ENCODE measurements around the gene SEL1L3.
"Not testable (repeated sequence)": the region's sequence is repeated elsewhere in the genome, so short reads cannot be mapped to it uniquely, and the experiment has no call there.

Gene SEL1L3

DNA sequence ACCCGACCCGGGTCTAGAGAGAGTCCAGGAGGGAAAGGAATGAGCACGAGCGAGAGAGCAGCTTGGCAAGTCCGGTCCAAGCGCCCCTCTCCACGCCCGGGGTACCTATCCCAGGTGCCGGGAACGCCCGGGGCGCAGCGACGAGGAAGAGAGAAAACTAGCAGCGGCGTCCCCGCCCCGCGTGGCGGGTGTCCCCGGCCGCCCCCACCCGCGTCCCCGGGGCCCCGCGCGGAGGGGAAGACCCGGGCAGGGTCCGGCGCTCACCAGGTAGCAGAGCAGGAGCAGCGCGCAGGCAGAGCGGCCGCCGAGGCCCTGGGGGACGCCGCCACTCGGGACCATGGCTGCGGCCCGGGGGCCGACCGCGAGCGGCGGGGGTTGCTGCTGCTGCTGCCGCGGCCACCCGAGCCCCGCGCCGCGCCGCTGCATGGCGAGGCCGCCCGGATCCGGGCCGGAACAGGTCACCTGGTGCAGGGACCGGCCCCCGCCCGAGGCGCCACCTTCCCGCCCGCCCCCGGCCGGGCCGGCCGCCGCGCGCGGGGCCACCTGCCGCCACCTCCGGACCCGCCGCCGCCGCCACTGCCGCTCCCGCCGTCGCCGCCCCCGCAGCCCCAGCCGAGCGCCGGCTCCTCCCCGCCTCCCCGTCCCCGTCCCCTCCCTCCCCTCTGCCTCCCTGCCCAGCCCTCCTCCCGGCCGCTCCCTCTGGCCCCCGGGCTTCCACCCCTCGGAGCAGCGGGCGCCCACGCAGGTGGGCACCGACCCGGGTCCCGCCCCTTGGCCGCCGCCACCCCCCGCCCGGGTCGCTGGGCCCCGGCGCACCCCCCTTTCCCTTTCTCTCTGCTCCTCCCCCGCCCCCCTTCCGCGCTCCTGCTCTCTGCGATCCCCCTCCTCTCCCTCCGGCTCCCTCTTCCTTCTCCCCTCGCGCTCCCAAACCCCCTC lies at the start of gene SEL1L3:
TSS of gene SEL1L3 (minus strand) at position 578 of the 936 bp plus-strand sequence. CDS start at position 426, 152 bp downstream.
- DNase-seq: peak; percentile 63

DNA sequence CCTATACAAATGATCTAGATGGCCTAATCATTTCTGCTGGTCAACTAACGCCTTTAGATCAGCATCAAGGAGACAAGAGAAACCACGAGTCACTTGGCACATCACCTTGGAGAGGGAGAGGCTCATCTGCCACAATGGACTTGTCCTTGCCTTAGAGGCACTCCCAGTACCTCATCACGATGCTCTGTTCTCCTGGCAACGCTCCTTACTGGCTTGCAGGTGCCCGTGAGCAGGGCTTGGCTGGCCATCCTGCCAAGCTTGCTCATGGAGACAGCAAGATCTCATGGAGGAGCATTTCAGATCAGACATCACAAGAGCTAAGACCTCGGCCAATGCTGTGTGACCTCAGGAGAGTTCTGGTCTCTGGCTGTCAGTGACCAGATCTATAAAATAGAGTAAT lies 48.6 kb upstream of the SEL1L3 start:
- no peak for DNase-seq

DNA sequence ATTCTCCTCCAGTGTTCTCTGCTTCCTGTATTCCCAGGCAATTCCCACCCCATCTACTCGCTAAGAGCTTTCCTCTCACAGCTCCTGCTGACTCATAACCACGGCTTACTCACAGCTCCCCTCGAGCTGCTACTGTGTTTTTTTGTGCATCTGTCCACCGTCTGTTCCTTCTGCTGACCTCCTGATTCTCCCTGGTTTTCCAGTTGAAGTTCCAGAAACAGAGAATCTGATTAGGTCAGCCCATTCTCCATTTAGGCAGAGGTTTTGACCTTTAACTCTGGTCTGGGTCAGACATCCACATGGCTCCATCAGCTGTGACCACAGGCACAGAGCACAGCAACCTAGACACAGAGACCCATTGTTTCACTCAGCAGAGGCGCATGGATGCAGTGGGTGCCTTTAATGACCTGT lies 45.7 kb upstream of the SEL1L3 start:
- DNase-seq: no peak

DNA sequence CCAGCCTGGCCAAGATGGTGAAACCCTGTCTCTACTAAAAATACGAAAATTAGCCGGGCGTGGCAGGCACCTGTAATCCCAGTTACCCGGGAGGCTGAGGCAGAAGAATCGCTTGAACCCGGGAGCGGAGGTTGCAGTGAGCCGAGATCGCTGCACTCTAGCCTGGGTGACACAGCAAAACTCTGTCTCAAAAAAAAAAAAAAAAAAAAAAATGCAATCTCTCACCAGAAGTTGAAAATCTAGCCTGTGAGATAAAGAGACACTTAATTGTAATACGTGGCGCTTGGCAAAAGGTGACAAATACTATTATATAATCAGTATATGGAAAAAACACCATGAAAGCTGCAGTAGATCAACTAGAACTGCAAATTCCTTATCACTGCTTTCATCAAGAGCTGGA lies 43.3 kb upstream of the SEL1L3 start:
- DNase-seq: not testable (repeated sequence)

DNA sequence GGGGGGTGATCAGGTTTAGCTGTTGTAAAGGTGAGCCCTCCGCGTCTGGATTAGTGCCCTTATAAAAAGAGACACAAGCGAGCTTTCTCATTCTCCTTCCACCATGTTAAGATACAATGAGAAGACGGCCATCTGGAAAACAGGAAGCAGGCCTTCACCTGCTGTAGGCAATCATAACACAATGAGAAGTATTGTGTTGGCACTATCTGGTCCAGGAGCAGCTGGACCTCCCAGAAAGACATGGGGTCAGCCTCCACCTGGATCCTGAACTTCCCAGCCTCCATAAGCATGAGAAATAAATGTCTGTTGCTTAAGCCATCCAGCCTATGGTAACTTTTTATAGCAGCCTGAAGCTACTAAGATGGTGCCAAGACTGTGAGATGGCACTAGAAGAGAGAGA lies 42.6 kb upstream of the SEL1L3 start:
- no peak for DNase-seq

DNA sequence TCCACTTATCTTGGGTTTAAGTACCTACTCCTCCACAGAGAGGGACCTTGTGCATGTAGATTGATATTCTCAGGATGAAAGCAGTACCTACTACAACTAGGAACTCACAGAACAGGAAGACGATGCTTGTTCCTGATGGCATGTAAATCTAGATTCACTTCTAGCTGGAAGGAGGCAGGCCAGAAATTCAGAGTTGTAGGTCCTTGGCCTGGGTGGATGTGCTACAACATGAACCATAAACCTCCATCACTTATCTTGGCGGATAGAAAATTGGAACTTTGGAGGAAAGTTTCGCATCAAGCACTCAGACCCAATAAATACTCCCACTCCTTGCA lies 41.9 kb upstream of the SEL1L3 start:
- no peak for DNase-seq

DNA sequence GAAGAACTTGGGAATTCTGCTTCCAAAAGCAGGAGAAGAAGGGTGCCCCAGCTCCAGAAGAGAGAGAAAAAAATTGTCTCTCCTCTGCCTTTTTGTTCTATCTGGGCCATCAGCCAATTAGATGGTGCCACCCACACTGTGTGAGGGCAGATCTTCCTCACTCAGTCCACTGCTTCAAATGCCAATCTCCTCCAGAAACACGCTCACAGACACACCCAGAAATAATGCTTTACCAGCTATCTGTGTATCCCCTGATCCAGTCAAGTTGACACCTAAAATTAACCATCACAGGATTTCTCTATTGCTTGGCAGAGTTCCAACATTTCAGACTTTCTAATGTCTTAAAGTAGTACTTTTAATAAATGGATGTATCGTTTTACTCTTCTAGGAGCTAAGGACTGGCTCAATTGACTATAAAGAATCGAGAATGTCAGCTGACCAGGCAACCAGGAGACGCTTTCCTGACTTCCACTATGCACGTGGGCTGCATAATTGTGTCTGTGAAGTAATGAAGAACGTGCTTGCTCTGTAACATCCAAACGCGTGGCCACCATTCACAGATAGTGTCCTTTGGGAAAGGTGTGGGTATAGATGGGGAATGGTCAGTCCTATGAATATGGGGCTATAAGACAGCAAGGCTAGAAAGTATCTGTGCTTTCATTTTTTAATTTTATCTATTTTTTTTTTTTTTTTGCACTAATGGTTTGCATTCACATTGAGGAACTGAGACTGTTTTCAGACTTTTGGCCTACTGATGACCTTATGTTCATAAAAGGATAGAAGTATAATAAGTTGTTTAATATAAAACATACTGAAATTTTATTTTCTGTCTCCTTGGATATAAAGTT lies 41.3 kb upstream of the SEL1L3 start:
- DNase-seq: no peak

DNA sequence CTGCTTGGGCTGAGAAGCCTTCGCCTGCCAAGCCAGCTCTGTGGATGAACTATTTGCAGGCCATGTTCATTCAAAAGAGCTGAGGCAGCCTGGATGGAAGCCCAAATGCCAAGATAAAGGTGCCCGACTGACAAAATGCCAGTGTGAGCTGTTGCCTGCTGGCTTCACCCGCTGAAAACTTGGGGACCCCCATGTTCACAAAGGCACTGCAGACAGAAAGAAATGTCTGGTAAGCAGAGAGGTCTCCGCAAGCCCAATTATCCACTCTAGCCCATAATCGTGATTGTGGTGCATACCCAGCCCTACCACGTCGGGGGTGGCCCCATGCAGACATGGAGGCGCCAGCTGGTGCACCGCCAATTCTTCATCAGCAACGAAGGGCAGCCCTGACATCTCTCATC lies 38.2 kb upstream of the SEL1L3 start:
- DNase-seq: no peak

DNA sequence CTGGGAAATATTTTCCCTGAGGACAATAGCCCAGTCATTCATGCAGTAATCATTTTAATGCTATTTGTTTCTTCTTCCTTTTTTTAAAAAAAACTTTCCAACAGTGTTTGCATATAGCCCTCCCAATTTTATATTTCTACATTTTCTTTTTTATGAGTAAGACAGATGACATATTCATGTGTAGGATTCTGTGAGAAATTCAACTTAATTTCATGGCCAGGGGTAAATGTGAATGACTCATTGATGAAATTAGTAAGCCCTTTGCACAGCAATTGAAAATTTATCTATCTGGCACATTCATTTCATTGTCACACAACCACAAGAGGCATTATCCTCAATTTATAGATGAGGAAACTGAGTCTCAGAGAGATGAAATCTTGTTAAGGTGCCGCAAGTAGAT lies 37.5 kb upstream of the SEL1L3 start:
- no peak for DNase-seq

DNA sequence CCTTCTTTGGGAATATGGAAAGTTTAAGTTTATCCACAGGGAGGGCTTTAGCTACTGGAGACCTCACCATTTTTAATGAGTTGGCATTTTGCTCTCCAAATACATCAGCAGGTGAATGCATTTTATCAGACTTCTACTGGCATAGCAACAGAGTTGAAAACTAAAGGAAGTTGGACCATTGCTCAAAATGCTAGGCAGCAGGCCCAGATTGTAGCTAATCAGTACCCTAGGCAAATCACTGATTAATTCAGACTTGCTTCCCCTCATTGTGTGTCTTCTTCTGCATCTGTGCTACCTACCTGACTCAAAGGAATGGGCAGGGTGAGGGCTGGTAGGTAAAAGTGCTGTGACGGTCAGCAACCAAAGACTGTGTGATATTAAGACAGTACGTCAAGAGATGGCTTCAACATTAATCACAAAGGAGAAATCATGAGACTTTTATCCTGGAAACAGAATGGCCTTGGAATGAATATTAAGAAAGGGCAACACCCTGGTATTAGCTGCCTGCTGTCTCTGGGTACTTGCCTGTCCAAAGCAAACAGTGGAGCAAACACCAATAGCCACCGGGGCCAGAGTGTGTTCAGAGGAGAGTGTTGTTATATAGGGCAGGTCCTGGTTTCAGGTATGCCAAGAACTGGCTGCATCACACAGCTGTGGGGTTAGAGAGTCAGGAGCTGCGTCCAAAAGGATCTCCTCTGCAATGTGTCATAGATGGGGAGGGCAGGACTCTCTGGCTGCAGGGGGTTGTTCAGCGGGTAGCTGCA lies 34.2 kb upstream of the SEL1L3 start:
- DNase-seq: no peak

DNA sequence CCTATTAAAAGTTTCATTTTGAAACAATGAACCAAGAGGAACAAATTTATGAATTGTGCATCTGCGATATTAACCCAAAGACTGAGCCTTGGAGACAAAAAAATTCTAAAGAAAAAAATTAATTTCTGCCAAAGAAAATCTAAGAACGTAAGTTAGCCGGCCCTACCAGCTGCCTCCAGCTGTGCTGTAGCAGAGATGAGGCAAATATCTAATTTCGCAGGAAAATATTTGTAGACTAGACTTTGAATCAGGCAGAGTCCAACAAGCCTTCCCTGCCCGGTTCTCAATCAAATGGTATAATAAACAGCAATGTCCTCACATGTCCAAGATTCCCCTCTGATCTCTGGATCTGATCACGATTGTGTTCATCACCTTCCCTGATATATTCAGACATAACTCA lies 30.0 kb upstream of the SEL1L3 start:
- no peak for DNase-seq

DNA sequence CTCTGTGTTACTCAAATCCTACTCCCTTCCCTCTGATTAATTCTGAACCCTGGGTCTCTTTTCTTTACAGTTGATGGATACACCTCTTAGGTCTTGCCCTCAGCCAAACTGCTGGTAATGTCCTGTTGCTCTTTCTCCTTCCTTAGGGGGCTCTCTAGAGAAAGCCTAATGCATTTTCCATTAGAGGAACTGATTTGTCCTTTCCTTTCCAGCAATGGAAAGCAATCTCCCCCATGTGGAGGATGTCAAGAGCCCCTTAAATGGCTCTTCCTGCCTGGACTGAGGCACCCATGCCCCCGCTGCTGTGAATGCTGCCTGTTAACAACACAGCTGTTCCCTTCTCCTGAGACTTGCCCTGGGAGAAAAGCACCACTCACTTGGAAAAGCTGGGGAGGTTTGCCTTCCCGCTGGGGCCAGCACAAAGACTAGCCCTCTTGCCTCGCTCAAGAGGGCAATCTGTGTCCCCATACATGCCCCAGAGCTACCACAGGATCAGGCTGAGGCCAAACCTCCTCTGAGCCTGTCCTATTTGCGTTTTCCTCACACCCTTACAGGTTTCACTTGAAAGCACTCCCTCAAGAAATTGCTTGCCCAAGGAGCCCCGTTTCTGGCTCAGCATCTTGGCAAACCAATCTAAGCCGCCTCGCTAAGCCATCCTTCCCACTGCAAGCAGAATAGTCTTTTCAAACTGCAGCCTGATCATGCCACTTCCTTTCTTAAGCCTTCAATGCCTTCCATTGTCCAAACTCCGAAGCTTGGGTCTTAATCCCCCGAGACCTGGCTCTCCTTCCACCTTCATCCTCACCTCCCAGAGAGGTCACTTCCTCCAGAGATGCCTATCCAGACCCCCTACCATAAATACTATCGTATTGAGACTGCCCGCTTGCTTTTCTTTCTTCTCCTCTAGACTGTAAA lies 28.0 kb upstream of the SEL1L3 start:
- DNase-seq: no peak

DNA sequence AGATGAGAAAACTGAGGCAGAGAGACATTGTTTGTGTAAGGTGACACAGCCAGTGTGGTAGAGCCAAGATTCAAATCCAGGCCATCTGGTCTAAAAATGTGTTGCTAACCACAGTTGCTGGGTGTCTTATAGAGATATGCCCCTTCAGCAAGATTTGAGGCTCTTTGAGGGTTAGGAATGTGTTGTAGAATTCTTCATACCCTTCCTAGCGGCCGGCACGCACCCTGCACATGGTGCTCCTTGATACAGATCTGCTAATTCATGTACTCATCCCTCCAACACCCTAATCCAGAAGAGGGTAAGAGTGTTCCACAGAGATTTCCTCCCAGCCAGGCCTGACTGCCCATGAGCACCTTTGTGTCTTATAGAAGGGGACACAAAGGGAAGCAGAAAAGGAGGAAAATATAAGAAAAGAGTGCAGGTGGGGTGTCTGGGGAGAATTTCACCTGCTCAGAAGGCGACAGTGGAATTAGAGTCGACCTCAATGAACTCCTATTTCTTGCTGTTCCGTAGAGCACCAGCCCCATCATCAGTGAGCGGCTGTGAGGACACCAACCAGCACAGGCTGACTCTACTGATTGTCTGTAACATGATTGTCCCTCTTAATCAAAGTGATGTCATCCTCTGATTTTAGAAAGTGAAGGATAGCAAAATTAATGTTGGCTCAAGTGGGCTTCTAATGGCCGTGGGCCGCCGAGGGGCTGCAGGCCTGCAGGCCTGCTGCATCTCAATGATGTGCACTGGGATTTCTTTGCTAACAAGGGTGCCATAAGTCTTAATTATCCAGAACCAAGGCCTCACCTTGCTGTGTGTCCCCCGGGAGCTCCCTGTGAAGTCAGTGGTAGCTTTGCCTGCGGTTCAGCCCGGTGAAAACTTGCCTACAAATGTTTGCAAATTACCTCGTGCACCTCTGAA lies 27.1 kb upstream of the SEL1L3 start:
- no peak for DNase-seq

DNA sequence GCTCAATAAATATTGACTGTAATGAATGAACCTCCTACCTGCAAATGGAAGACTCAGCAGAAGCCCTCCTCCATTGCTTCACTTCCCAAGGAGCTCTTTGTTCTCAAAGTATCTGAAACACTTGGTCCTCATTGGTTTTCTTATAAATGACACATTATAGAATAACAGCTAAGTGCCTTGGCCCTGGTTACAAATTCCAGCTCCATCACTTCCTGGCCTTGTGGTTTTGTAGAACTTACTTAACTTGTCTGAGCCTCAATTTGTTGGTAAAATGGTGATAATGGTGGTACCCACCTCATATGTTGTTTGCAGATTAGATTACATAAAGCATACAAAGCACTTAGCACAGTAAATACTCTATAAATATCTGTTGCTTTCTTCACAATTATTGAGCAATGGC lies 26.0 kb upstream of the SEL1L3 start:
- DNase-seq: no peak

DNA sequence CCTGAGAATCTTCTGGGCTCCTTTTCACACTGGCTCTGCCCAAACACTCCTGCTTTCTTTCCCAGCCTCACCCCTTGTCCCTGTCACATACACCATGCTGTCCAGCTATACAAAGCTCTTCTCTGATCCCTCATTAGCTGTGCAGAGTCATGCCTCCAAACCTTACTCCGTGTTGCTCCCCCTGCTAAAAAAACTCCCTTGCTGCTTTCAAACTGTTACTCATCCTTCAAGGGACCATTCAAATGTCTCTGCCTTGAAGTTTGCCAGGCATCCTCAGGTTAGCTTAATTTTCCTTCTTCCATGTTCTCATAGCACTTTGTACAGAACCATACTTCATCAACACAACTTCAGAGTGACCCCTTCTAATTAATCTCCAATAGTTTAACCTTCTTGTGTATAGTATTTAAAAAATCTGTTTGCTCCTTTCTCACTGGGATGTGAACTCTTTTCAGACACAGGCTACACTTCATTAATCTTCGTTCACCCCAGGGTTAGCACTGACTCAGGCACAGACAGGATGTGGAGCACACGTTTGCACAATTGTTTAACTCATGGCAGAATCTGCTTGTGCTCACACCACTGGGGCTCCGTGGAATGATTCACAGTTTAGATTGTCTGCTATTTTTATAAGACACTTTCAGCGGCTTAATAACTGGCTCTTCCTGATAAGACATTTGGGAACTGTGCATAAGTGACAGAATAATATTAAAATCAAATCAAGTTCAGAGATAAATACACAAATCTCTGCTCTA lies 21.4 kb upstream of the SEL1L3 start:
- DNase-seq: no peak

DNA sequence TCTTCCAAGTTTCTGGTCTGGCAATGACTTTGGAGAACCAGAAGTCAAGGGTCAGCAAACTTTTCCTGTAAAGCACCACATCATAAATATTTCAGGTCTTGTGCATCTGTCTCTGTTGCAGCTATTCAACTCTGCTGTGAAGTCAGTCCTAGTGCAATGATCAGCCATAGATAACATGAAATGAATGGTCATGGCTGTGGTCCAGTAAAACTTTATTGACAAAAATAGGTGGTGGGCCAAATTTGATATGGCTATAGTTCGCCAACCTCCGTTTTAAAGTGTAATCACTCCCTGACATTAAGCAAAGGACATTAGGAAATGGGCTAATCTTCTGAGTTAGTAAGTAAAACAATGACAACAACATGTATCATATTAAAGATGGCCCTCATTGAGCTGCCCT lies 20.8 kb upstream of the SEL1L3 start:
- DNase-seq: no peak

DNA sequence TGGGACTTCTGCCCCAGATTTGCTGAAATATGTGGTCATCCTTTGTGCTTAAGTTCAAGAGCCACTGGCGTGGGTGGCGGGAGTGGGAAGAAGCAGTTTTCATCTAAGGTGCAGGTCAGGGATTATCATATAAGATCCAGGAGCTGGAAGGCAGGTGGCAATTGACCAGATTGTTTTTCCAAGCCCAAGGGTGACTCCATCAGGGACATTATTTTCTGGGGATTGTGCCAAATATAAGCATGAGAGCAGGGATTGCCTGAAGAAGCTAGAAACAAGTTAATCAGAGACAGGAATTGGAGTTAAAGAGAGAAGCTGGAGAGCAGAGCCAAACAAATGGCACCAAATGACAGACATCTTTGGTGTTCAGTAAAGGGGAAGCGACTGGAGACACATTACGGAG lies 19.4 kb upstream of the SEL1L3 start:
- DNase-seq: no peak

DNA sequence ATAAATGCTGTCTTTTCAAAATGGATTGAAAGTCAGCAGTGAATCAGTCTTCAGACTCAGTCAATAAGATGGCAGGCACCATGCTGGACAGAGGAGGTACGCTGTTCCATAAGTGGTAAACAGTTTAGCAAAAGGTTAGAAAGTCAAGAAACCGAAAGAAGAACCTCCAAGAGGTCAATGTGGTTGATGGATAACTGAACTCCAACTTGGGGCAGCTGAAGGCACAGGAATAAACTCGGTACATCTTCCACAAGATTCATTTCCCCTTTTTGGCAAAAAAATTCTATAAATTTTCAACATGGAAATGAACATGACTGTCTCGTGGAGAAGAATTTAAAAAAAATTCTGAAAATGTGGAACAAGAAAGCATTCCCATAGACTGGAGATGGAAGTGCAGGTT lies 18.4 kb upstream of the SEL1L3 start:
- no peak for DNase-seq

DNA sequence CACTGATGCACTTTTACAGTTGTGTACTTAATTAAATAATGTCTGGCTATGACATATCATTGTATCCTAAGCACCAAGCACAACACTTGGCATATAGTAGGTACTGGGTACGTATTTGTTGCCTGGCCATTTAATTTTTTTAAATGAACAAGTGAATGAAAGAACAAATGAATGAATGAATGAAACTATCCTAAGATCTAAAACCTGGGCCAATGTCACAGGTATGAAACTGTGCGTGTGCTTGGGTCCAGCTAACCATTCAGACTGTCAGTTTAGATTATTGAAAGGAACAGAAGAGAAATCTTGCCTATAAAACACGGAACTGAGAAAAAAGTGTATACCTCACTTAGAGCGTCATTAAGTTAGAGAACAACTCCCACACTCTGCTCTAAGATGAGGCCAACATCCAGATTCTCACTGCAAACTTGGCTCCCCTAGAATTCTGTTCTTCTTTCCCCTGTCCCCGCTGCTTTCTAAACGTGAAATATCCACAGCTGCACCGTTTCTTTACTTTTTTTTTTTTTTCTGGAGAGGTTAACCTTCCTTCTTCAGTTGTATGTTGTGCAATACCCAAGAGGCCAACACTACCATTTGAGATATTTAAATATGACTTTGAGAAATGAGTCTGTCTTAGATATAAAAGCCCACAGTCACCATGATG lies 17.3 kb upstream of the SEL1L3 start:
- DNase-seq: no peak

DNA sequence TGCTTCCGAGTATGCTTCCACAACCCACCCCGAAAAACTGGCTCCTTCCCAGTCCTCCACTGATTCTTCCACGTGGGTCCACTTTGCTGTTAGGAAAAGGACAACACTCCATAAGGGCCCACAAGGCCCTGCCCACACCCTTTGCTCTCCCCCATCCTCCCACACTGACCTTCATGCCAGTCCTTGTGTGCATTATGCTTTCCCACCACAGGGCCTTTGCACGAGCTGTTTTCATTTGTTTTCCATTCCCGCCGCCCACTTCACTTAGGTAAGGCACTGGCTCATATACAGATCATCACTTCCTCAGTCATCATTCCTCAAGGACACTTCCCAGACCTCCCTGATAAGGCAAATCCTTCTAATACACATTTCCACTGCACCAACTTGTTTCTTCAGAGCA lies 16.8 kb upstream of the SEL1L3 start:
- no peak for DNase-seq

Measured in CD4-positive, alpha-beta T cell treated with Interleukin-15 for 1 hour (primary cell).